GOT3 (cell line): Measurements from ENCODE around the gene NR1D1.

Source experiments
- DNase-seq: peaks from one replicate; lab custom pipeline; 2025; ENCODE audit warnings: mixed read lengths; lab: John Stamatoyannopoulos, UW

NR1D1 gene

GRCh38 chr17:40111221-40112128 lies 11.1 kb upstream of the NR1D1 start:
- DNase-seq = peak; percentile 70

GRCh38 chr17:40110026-40110845 lies 9.8 kb upstream of the NR1D1 start:
- DNase-seq = no peak

DNA sequence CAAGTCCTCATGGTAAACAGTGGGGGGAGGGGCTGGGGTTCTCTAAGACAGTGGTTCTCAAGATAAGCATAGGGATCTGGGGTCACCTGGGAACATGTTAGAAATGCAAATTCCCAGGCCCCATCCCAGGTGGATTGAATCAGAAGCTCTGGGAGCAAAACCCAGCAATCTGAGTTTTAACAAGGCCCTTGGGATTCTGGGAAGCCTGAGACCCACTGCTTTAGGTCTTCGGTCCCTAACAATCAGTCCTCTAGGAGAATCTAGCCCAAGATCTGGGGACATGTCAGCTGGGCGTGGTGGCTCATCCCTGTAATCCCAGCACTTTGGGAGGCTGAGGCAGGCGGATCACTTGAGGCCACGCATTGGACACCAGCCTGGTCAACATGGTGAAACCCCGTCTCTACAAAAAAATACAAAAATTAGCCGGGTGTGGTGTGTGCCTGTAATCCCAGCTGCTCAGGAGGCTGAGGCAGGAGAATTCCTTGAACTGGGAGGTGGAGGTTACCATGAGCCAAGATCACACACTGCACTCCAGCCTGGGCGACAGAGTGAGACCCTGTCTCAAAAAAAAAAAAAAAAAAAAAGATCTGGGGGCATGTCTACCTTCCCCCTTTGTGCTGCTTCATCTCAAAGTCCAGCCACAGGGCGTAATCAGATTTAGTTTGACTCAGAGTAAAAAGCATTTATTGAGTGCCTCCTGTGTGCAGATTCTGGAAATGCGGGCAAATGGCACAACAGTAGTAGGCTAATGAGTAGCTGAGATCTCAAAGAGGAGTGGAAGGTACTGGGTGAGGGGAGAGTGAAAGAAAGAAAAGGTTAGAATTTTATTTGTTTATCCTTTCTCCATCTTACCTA lies 8.8 kb upstream of the NR1D1 start:
- DNase-seq = no peak

GRCh38 chr17:40107522-40108174 lies 7.3 kb upstream of the NR1D1 start:
- DNase-seq = no peak

- DNase-seq = no peak
These were observed 6.6 kb upstream of the NR1D1 start for GRCh38 chr17:40106760-40107521.

DNA sequence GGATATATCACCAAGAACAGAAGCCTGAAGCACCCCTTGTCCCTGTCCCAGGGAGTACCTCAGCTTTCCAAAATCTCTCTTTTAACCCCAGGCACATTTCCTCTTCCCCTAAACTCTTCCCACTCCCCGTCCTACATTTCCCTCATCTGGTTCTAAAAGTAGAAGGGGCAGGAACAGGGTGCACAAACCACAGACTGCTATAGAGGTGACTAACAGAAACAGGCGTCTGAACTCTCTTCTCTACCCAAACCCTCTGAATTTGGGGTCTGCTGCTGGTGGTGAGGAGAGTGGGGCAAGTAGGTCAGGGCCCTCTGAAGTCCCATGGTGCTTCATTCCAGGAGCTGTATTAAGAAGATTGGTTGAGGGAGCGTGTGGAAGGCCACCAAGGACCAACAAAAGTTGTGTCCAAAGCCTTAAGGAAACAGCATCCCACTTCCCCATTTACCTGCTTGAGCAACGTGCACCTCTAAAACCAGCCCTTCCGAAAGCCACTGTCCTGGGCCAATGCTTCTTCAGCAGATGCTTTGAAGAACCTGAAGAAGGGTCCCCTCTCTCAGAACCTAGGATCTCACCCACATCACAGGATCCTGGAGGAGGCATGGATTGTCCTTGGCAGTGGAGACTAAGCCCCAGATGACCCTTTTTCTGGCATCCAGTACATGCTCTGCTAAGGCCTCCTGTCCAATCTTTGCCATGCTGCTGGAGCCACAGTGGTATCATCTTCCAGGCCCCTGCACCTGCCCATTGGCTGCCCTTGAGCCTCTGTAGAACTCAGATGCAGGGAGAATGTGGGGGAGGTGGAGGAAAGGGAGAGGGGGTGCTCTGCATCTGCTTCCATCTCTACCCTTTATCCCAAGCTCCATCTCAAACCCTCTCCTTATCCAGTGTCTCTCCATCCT lies 5.7 kb upstream of the NR1D1 start:
- no peak for DNase-seq

GRCh38 chr17:40104594-40105486 lies 4.5 kb upstream of the NR1D1 start:
- DNase-seq = no peak

DNA sequence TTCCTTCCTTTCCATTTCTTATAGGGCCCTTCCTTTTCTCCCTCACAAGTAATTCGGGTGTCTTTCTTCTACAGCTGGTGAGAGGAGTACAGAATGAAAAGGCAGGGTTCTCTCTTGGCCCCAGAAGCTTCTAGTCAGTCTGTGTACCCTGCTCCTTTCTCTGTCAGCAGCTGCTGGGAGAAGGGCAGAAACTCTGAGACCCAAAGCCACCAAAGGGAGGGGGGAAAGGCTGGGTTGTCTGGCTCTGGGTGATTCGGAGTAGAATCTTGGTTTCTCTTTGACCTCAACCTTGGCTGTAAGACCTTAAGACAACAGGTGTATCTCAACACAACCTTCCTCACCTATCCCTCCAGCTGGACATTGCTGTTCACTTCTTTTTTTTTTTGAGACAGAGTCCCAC lies 3.3 kb upstream of the NR1D1 start:
- DNase-seq = no peak

DNA sequence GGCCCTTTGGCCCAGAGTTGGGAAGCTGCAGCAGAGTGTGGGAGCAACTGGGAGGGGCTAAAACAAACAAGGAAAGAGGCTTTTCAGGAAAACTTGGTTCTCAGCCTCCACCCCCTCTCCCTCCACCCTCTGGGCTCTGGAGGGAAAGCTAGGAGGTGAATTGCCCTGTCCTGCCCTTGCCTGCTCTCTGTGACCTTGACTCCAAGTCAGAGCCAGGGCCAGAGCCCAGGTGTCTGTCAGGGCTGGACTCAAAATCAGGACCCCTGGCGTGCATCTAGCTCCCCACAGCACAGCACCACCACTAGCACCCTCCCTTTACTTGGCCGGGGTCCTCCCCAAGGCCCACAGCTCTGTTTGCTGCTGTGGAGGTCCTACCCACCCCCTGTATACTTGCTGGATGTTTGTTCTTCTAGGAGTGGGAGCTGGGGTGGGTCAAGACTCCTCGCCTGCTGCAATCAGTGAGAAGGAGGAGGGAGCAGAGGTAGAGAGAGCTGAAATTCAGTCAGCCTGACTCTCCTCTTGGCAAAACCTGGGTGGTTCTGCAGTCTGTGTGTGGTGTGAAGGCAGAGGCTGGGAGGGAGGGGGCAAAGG lies 2.8 kb upstream of the NR1D1 start:
- DNase-seq = no peak

- no peak for DNase-seq
These were observed 1.2 kb upstream of the NR1D1 start for GRCh38 chr17:40101367-40102210.

GRCh38 chr17:40100669-40101366 lies 429 bp upstream of the NR1D1 start:
- peak; percentile 95 for DNase-seq

- DNase-seq = no peak
These were observed 570 bp downstream of the NR1D1 start for GRCh38 chr17:40099619-40100418.

DNA sequence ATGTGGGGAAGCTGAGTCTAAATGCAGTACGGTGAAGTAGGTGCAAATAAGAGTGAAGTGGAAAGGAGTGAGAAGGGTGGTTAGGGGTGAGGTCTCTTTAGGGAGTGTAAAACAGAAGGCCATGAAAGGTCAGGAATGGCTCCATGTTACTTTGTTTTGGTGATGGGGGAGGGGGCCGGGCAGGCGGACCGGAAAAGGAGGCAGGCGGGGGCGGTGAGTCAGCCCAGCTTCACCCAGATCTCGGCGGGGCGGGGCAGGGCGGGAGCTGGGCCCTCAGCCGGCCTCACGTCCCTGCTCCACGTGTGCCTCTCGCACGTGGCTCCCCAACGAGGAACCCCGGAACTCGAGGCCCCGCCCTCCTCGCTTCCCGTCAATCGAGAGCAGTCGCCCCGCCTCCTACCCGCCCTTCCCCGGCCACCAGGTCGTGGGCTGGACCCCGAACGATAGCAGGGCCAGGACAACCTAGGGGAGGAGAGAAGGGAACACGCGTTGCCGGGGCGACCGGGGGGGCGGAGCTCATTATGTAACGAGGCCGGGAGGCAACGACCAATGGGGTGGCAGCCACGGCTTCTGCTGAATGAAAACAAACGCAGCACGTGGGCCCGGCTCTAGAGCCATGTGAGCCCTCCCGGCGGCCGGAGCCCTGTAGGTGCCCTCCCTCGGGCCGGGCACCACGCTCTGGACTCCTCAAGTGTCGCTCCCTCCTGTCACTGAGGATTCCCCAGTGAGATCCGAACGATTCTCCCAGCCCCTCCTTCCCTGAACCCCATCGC lies 1.4 kb downstream of the NR1D1 start:
- peak; percentile 98 for DNase-seq

DNA sequence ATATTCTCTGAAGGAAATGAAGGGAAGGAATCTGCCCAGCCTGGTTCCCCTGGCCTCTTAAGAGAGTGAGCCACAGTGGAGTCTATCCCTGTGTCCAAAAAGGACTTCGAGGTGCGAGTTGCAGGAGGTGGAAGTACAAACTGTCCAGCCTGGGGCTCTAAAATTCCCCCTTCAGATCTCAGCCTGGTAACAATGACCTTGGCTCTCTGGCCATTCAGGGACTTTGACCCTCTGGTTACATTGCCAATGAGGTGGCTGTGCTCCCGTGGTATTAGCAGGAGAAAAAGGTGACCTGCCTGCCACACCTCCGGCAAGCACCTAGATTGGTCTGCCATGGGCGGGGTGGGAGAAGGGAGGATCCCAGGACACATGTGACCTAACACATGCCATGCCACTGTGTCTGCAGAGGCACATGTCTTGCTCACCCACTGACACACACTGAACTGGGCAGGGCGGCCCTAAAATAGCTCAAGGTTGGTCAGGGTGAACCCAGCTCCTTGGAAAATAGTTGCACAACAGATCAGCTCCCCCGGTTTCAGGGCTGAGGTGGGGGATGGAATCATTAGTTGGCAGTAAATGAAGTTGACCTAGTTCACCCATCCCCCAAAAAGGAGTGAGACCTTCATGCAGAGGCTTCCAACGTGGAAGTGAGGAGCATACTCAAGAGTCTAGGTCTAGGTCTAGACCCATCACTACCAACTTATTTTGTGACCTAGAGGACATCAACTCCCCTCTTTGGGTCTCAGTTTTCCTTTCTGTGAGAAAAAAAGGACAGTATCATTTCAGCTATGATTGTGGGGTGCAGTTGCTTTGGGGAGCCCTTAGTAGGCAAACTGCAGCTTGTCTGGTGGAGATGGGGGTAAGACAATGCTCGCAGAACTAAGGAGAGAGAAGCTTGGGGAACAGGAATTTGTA lies 2.2 kb downstream of the NR1D1 start:
- DNase-seq = no peak
